IPS-15b (cell line): ENCODE measurements around the gene SGMS1.
"Not testable (repeated sequence)": the region's sequence is repeated elsewhere in the genome, so short reads cannot be mapped to it uniquely, and the experiment has no call there.

ENCODE experiments used
- H3K27me3 ChIP-seq: one replicate; pipeline ENCODE4 v1.6.1; 2013; ENCODE audit warnings: low read length; ENCODE audit not compliant: control insufficient read depth, insufficient read depth
- H3K36me3 ChIP-seq: one replicate; pipeline ENCODE4 v1.6.1; 2013; ENCODE audit warnings: low read length; ENCODE audit not compliant: control insufficient read depth, insufficient read depth
- H3K4me1 ChIP-seq: one replicate; pipeline ENCODE4 v1.6.1; 2013; ENCODE audit warnings: mild to moderate bottlenecking, low read length; ENCODE audit not compliant: control insufficient read depth, insufficient read depth
- H3K4me3 ChIP-seq: one replicate; pipeline ENCODE4 v1.5.1; 2013; ENCODE audit warnings: low read depth, low read length
- H3K9ac ChIP-seq: one replicate; pipeline ENCODE4 v1.6.1; 2013; ENCODE audit warnings: low read depth, mild to moderate bottlenecking, low read length
- H3K9me3 ChIP-seq: one replicate; pipeline ENCODE4 v1.6.1; 2013; ENCODE audit warnings: mild to moderate bottlenecking, low read length; ENCODE audit not compliant: control insufficient read depth, insufficient read depth

Gene SGMS1

DNA sequence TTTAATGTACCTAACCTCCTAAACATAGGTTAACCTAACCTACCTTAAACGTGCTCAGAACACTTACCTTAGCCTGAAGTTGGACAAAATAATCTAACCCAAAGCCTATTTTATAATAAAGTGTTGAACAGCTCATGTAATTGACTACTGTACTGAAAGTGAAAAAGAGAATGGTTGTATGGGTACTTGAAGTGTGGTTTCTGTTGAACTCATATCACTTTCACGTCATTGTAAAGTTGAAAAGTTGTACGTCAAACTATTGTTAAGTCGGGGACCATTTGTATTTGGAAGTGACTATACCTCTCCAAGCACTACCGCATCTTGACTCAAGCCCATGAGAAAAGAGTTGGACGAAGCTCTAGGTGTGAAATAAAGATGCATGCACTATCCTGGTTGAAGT lies 334.6 kb downstream of the SGMS1 start:
- Histone ChIP-seq H3K9ac (no peak overlapping the region), H3K4me1 (no peaks in the 10 kb centered on the region), H3K4me3 (no peak overlapping the region), H3K36me3 (no peaks in the 10 kb centered on the region), H3K27me3 (no peaks in the 10 kb centered on the region), H3K9me3 (no peaks in the 10 kb centered on the region)

GRCh38 chr10:50286996-50287803 lies 336.6 kb downstream of the SGMS1 start:
- no peaks in the 10 kb centered on the region for H3K4me1 ChIP-seq
- H3K9me3 ChIP-seq, result no peaks in the 10 kb centered on the region
- H3K9ac ChIP-seq, result no peak overlapping the region
- H3K36me3 ChIP-seq, result no peaks in the 10 kb centered on the region
- no peak overlapping the region for H3K4me3 ChIP-seq
- no peaks in the 10 kb centered on the region for H3K27me3 ChIP-seq

DNA sequence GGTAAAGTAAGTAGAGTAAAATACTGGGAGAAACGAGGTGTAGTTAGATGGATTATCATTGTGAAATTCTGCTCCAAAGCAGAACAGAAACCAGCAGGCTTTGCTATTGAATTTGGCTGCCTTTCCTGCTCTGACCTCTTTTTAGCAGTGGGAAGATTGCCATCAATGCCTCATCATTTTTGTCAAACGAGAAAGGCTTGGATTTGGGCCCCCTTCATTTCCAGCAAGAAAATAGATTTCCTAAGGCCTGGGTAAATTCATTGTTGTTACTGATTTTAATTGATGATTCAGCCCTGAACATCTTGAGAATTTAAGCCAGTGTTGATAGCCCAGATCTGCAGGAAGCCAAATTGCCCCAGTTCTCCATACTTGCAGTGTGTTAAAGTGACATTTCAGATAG lies 337.2 kb downstream of the SGMS1 start:
- no peaks in the 10 kb centered on the region for H3K27me3 ChIP-seq
- H3K4me1 ChIP-seq, result no peaks in the 10 kb centered on the region
- no peaks in the 10 kb centered on the region for H3K36me3 ChIP-seq
- no peaks in the 10 kb centered on the region for H3K9me3 ChIP-seq
- no peak overlapping the region for H3K9ac ChIP-seq
- no peak overlapping the region for H3K4me3 ChIP-seq

- H3K9ac ChIP-seq, result no peak overlapping the region
- H3K4me1 ChIP-seq, result no peaks in the 10 kb centered on the region
- no peak overlapping the region for H3K4me3 ChIP-seq
Observed at GRCh38 chr10:50281967-50282522, 341.7 kb downstream of the SGMS1 start.

GRCh38 chr10:50281210-50281966 lies 342.4 kb downstream of the SGMS1 start:
- Histone ChIP-seq H3K36me3 (no peaks in the 10 kb centered on the region), H3K9ac (no peak overlapping the region), H3K4me3 (no peak overlapping the region), H3K9me3 (no peaks in the 10 kb centered on the region), H3K27me3 (no peaks in the 10 kb centered on the region), H3K4me1 (no peaks in the 10 kb centered on the region)

More at GRCh38 chr10:50281967-50282522, 341.7 kb downstream of the SGMS1 start:
- Histone ChIP-seq H3K27me3 (no peaks in the 10 kb centered on the region), H3K36me3 (no peaks in the 10 kb centered on the region), H3K9me3 (no peaks in the 10 kb centered on the region)

GRCh38 chr10:50280049-50280841 lies 343.5 kb downstream of the SGMS1 start:
- Histone ChIP-seq H3K27me3 (no peaks in the 10 kb centered on the region), H3K9ac (no peak overlapping the region), H3K4me1 (no peaks in the 10 kb centered on the region)

GRCh38 chr10:50279489-50279888 lies 344.3 kb downstream of the SGMS1 start:
- no peak overlapping the region for H3K4me3 ChIP-seq
- no peaks in the 10 kb centered on the region for H3K4me1 ChIP-seq
- no peaks in the 10 kb centered on the region for H3K27me3 ChIP-seq
- H3K36me3 ChIP-seq, result no peaks in the 10 kb centered on the region
- no peaks in the 10 kb centered on the region for H3K9me3 ChIP-seq
- no peak overlapping the region for H3K9ac ChIP-seq

More at GRCh38 chr10:50280049-50280841, 343.5 kb downstream of the SGMS1 start:
- Histone ChIP-seq H3K9me3 (no peaks in the 10 kb centered on the region), H3K36me3 (no peaks in the 10 kb centered on the region), H3K4me3 (no peak overlapping the region)

DNA sequence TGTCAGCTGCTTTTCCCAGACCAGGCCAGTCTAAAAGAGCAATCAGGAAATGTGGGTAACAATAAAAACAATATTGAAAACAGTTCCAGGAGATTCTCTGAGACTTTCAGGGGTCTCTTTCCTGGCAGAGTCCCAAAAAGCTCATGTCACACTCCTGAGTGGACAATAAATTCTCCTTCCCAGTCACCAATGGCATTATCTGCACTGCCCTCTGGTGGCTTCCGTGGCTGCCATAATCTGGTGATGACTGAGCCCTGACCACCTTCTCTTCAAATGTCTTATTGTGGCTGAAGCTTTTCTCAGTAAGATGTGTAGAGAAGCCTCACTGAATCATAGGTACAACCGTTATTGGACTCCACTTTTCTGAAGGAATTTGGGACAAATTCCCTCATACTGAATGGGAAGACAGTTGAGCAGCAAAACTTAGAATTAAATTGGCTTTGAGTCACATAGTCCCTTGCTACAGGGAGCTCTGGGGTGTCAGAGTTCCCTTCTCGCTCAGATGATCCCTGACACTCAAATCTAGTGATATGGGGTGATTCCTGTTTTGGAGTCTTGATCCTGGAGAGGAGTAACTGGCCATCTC lies 348.0 kb downstream of the SGMS1 start:
- Histone ChIP-seq H3K4me3 (no peak overlapping the region), H3K9ac (no peak overlapping the region), H3K36me3 (no peaks in the 10 kb centered on the region), H3K9me3 (no peaks in the 10 kb centered on the region), H3K27me3 (no peaks in the 10 kb centered on the region), H3K4me1 (no peaks in the 10 kb centered on the region)

DNA sequence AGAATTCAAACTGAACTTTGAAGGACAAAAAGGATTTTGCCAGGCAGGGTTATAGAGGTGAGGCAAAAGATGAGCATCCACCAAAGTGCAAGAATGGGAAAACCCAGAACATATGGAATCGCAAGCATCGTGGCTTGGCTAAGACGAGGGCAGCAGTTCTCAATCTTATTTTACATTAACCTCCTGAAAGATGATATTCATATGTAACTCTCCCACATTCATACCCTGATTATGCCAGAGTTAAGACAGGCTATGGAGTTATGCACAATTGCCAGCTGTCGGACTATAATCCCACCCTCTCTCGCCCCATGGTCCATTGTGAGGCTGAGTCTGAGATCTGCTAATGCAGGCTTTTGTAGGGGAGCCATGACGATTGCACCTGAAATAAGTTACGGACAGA lies 351.2 kb downstream of the SGMS1 start:
- no peaks in the 10 kb centered on the region for H3K9me3 ChIP-seq
- H3K27me3 ChIP-seq, result no peaks in the 10 kb centered on the region
- no peak overlapping the region for H3K9ac ChIP-seq
- no peaks in the 10 kb centered on the region for H3K36me3 ChIP-seq
- no peak overlapping the region for H3K4me3 ChIP-seq
- no peaks in the 10 kb centered on the region for H3K4me1 ChIP-seq

DNA sequence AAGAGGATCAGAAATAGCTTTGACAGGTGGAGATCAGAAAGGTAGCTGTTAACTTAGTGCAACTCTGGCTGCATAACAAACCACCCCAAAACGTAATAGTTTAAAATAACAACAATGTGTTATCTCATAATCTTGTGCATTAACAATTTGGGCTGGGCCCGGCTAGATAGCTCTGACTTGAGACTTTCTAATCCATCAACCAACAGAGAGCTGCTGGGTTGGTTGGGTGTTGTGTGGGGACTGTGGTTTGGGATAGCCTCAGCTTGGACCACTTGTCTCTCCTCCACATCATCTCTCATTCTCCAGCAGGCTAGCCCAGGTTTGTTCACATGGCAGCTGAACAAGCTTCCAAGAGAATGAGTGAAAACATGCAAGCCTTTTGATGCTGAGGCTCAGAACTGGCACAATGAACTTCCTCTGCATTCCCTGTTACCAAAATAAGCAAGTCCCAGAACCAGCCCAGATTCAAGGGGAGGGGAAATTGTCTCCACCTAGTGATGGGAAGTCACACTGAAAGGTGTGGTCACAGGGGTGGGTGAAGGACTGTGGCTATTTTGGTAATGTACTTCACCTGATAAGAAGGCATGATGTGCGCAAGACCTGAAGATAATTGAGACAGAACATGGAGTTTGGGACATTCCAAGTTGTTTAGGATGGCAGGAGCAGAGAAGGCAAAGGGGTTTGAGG lies 352.0 kb downstream of the SGMS1 start:
- H3K27me3 ChIP-seq, result no peaks in the 10 kb centered on the region
- no peak overlapping the region for H3K4me3 ChIP-seq
- no peaks in the 10 kb centered on the region for H3K9me3 ChIP-seq
- H3K9ac ChIP-seq, result no peak overlapping the region
- H3K36me3 ChIP-seq, result no peaks in the 10 kb centered on the region
- H3K4me1 ChIP-seq, result no peaks in the 10 kb centered on the region

DNA sequence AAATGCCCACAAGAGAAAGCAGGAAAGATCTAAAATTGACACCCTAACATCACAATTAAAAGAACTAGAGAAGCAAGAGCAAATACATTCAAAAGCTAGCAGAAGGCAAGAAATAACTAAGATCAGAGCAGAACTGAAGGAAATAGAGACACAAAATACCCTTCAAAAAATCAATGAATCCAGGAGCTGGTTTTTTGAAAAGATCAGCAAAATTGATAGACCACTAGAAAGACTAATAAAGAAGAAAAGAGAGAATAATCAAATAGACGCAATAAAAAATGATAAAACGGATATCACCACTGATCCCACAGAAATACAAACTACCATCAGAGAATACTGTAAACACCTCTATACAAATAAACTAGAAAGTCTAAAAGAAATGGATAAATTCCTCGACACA lies 355.9 kb downstream of the SGMS1 start:
- H3K4me1 ChIP-seq, H3K36me3 ChIP-seq, H3K9me3 ChIP-seq, H3K9ac ChIP-seq, H3K4me3 ChIP-seq, H3K27me3 ChIP-seq: not testable (repeated sequence)
